ENCODE results near the gene BCAR3.
"Not testable (repeated sequence)": the region's sequence is repeated elsewhere in the genome, so short reads cannot be mapped to it uniquely, and the experiment has no call there.

Gene BCAR3

GRCh38 chr1:93667642-93668041 is 14.0 kb downstream of the BCAR3 start:
- no peak for DNase-seq

DNA sequence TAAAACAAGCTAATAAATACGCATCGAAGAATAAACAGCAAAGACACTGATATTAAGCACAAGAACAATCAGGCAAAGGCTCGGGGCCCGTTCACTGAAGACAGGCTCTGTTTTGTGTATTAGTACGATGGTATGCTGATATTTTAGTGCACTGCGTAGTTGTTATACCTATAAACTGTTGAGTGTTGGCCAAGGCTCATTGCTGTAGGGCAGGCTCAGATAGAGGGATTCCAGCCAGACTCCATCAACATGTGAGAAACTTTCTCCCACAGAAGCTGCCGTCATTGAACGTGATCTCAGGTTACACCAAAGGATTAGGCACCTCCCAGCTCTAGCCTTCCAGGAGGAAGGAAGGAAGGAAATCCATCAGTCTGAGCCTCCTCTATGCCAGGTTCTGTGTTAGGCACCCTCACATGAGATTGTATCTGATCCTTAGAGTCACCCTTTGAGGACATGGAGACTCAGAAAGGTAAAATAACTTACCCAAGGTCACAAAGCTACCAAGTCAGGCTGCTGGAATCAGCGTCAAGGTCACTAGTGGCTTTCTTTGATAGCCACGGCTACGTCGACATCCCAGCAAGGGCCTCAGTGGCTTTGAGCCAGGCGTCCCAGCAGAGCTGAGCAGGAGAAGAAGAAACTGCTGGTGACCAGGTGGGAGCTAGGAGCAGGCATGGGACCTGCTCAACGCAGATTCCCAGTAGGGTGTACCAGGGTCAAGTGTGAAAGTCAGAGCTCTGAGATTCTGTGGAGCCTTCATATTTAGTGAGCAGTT is 14.8 kb downstream of the BCAR3 start:
- no peak for DNase-seq

DNA sequence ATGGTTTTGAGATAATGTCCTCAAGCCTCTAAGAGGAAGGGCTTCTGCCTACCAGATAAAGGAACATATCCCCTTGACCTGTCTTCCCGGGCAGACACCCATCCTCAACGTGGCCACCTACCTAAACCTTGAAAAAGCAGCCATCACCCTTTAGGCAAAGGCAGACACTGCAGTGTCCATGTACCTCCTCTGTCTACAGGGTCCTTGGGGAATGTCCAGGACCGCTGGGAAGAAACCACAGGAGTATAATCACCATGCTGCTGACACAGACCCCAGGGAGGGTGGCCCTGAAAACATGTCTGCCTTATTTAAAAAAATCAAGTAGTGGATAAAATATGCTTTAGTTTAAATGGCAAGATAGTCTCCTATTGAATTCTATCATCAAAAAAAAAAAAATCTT is 16.6 kb downstream of the BCAR3 start:
- DNase-seq, result no peak

DNA sequence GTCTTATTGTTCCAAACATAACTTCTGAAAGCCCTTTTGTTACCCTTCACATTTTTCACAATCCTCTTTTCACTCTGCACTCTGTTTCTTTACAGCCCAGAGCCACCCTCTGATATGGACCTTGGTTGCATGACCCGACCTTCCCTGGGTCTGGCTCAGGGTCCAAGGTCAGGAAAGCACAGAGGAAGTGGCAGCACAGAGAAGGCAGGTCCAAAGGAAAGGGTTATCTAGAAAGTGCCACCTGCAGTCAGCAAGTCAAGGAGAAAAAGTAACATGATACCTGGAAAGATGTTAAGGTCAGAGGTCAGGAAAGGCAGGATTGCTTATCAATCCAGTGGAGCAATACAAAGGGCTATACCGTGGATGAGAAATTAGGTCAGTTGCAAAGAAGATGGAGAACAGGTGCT is 18.4 kb downstream of the BCAR3 start:
- no peak for DNase-seq

GRCh38 chr1:93662481-93663207 is 19.0 kb downstream of the BCAR3 start:
- DNase-seq, result no peak

GRCh38 chr1:93661829-93662474 is 19.7 kb downstream of the BCAR3 start:
- no peak for DNase-seq

DNA sequence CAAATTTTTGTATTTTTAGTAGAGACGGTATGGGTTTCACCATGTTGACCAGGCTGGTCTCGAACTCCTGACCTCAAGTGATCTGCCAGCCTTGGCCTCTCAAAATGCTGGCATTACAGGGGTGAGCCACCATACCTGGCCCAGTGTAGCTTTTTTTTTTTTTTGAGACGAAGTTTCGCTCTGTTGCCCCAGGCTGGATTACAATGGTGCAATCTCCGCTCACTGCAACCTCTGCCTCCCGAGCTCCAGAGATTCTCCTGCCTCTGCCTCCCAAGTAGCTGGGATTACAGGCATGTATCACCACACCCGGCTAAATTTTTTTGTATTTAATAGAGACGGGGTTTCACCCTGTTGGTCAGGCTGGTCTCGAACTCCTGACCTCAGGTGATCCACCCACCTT is 20.3 kb downstream of the BCAR3 start:
- not testable (repeated sequence) for DNase-seq

- no peak for DNase-seq
These were observed 21.7 kb downstream of the BCAR3 start for GRCh38 chr1:93659822-93660503.

GRCh38 chr1:93658188-93658587 is 23.4 kb downstream of the BCAR3 start:
- DNase-seq, result no peak

GRCh38 chr1:93656491-93656890 is 25.1 kb downstream of the BCAR3 start:
- no peak for DNase-seq

GRCh38 chr1:93653656-93654055 is 28.0 kb downstream of the BCAR3 start:
- DNase-seq, result no peak

- no peak for DNase-seq
These were observed 29.2 kb downstream of the BCAR3 start for GRCh38 chr1:93652323-93652949.

DNA sequence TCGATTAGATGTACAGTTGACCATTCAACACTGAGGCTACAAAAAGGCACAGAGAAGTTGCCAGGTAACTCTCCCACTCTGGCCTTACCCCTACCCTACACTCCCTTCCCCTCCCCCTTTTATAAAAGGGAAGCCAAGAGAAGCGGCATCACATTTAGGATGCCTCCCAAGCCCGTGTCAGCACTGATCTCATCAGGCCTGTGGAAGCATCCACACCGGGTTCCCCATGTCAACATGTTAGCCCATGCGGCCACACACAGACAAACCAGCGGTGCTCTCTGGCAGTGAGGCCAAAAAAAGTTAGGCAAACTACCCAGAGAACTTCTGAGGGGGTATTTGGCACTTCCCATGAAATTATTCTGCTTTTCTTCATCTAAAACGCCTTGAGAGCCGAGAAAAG is 29.9 kb downstream of the BCAR3 start:
- no peak for DNase-seq

DNA sequence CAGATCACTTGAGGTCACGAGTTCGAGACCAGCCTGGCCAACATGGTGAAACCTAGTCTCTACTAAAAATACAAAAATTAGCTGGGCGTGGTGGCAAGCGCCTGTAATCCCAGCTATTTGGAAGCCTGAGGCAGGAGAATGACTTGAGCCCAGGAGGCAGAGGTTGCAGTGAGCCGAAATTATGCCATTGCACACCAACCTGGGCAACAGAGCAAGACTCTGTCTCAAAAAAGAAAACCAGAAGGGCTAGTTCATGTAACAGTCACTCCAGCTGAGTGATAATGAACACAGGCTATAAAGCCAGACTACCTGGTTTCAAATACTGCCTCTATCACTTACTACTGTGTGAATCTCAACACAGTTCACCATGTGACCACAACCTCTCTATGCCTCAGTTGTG is 31.5 kb downstream of the BCAR3 start:
- DNase-seq, result not testable (repeated sequence)

DNA sequence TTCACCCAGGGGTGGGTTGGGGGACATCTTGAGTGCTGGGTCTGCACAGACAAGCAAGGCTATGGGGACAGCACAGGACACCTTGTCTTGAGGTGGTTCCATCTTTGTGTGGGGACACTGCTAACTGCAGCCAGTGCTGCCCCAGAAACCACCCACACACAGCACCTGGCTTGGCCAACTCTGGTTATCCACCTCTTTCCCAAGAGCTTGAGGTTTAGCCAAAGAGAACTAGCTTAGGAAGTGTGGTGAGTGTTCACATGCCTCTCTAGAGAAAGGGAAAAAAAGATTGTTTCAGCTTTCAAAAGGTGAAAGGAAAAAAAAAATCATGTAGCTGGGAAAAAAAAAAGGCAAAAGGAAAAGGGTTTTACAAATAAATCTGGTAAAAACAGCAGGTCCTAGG is 32.4 kb downstream of the BCAR3 start:
- no peak for DNase-seq

- DNase-seq, result no peak
These were observed 33.0 kb downstream of the BCAR3 start for GRCh38 chr1:93648656-93649055.

- no peak for DNase-seq
These were observed 40.1 kb downstream of the BCAR3 start for GRCh38 chr1:93641527-93641926.

DNA sequence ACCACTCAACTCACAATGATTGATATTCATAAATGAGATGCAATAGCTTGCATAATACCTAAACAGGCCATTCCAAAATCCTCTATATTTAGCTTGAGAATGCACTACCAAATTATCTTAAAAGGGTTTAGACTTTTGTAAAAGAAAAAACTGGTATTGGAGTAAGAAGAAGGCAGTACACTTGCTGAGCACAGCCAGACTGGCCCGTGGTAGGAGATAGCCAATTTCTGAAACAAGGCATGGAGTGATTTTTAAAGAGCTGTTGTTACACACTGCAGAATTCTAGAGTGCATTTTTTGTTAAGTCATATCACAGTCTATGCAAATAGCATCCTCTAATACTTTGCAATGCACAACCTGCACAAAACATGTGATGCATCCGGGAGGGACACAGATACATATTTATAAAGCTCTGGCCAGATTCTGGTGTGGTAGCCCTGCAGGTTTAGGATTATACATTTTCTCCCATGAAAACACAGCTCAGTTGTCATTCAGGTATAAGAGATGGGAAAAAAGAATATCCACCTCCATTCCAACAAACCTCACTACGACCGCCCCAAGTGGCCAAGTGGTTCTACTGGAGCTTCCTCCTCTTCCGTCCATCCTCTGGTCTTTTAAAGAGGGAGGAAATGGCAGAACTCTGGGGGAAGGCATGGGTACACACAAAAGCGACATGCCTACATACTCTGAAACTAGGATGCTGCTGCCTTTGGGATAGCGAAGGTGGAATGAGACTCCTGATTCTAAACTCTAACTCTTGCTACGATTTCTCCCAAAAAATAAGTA is 40.8 kb downstream of the BCAR3 start:
- no peak for DNase-seq

DNA sequence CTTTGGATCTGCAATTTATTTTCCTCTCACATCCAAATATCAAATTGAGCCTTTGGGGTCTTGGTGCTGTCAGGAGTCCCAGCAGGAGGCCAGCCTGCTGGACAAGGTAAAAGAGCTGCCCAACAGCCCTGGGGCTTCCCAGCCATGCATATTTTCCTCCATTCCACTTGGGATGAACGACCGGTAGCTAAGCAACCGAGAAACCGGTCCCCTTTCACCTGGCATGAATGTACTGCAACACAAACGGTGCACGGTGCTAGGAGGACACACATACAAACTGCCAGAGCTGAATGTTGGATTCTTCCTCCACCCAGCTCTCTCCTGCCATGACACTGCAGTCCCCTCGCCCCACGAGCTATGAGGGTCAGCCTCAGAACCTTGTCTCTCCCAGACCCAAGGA is 42.7 kb downstream of the BCAR3 start:
- no peak for DNase-seq

DNA sequence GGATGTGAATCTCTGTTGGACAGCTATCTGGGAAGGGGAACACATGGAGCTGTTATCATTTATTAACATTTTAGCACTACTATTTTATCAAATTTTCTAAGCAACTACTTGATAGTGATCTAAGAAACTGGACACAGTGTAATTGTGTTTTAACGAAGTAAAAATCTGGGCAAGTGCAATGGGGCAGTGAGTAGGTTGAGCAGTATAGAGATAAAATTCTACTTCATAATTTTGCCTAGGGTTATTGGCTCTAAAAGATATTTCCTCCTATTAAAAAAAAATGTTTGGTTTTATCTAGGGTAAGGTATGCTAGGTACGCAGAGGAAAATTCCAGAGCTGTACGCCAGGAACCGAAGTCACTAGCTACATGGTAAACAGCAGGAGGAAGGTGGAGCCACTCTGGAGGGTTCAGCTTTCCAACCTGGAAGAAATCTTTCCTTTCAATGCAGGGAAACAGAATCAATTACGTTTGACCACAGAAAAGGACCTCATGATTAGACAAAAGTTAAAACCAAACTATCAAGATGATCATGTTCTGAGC is 43.3 kb downstream of the BCAR3 start:
- no peak for DNase-seq

GRCh38 chr1:93636712-93637111 is 44.9 kb downstream of the BCAR3 start:
- DNase-seq, result no peak
